ENCODE measurements around the gene DPYD.

GRCh38 chr1:97812076-97812475 lies 108.8 kb downstream of the DPYD start:
- TF ChIP-seq YY1 (IDR thresholded peaks at IDR 0.05; ENCODE audit: insufficient read depth, insufficient read length) (no peak), ZNF274 (IDR thresholded peaks at IDR 0.05; ENCODE audit: low read depth, low read length) (no peak)
